Heart right ventricle (tissue), 16 donors: ENCODE data around the gene PCDHGB5. TPM values are rescaled to one million over a fixed set of nuclear protein-coding genes. Genes with fewer than 3 reads are reported as not detected.

Source experiments
- ATAC-seq, 8 donors: fragments of 200-7000 bp; cut with Tn5 transposase; one replicate each; pipeline ENCODE4 v1.9.1; 2020; ENCODE audit warnings: mild to moderate bottlenecking in 8 of 8, moderate library complexity in 8 of 8, moderate number of reproducible peaks in 1 of 8
- DNase-seq, 2 donors: peaks; one replicate each; pipeline ENCODE4 v3.0.0-alpha.2; 2020
- H3K27ac ChIP-seq, 10 donors: fragments of 200-600 bp; sonication (generic) in 2 of 10; one replicate each; pipeline versions ENCODE4 v1.5.0 to v1.8.0; 2020 to 2022; ENCODE audit warnings: mild to moderate bottlenecking in 3 of 10
- H3K27me3 ChIP-seq, 7 donors: fragments of 200-600 bp; one replicate each; pipeline ENCODE4 v1.8.0; 2021 to 2022; ENCODE audit warnings: mild to moderate bottlenecking in 2 of 7
- H3K36me3 ChIP-seq, 9 donors: fragments of 200-600 bp; sonication (generic) in 1 of 9; one replicate each; pipeline versions ENCODE4 v1.5.0 to v1.8.0; 2020 to 2022; ENCODE audit warnings: mild to moderate bottlenecking in 2 of 9
- H3K4me1 ChIP-seq, 9 donors: fragments of 200-600 bp; sonication (generic) in 1 of 9; one replicate each; pipeline versions ENCODE4 v1.5.0 to v1.8.0; 2020 to 2022; ENCODE audit warnings: mild to moderate bottlenecking in 4 of 9
- H3K4me3 ChIP-seq, 10 donors: fragments of 200-600 bp; sonication (generic) in 2 of 10; one replicate each; pipeline versions ENCODE4 v1.5.0 to v1.8.0; 2020 to 2022; ENCODE audit warnings: mild to moderate bottlenecking in 7 of 10, moderate library complexity in 2 of 10
- H3K9me3 ChIP-seq, 11 donors: fragments of 200-600 bp in 10 of 11; sonication (generic) in 2 of 11; one replicate each; pipeline versions ENCODE4 v1.5.0 to v1.8.0; 2013 to 2022; ENCODE audit warnings: mild to moderate bottlenecking in 2 of 11, control low read depth in 1 of 11, moderate library complexity in 1 of 11
- CTCF ChIP-seq, 9 donors: fragments of 200-600 bp; sonication (generic) in 2 of 9; IDR thresholded peaks; one replicate each; pipeline versions ENCODE4 v1.5.0 to v1.8.0; 2021 to 2022; ENCODE audit warnings: antibody characterized with exemption in 9 of 9, mild to moderate bottlenecking in 5 of 9, moderate library complexity in 1 of 9
- WGBS, 2 donors: extraction: QIAGEN DNeasy Blood & Tissue Kit; methylation state at CpG; one replicate each; pipeline ENCODE4 v1.1.7; 2013; ENCODE audit warnings: inconsistent platforms in 1 of 2; 5-methylcytosine and 5-hydroxymethylcytosine counted together
- intact Hi-C, 10 donors: fragments of 100-400 bp; cut with DNase I; formaldehyde crosslinking; loops; one replicate each; pipeline versions ENCODE4 v1.11.1 to v1.14.2; 2022
- polyA plus RNA-seq, 2 donors: library from polyadenylated mRNA; stranded (reverse); fragments of 200-250 nt; gene quantifications; one replicate each; pipeline ENCODE4 v1.2.3, GENCODE V29; 2013
- total RNA-seq, 10 donors: library from RNA; stranded (reverse); fragmentation: NEBNext Ultra II Directional in 3 of 10; extraction: Animal tissue kit (Norgen Biotek cat#: 25700) in 3 of 10; gene quantifications; one replicate each; pipeline versions ENCODE4 v1.2.1 to v1.2.4, GENCODE V29; 2021 to 2023
- donor health status: Arrhythmogenic right ventricular cardiomyopathy.
- donor health status: ischemic (EF 13 %, LVEDD 7.1; RV severe dilation, severe dysfunction).
- donor health status: healthy with polysubstance abuse.
- donor health status: DM: no; HTN: yes; CAD: no.
- donor health status: DM: no; HTN: no; CAD: no.
- donor health status: ischemic (EF 25% LVEDD 6.9; RV normal size, moderate dysfunction).
- donor health status: ischemic (EF 25% LVEDD 5.7; RV mildly dilated, moderate dysfunction).
- donor health status: healthy.
- donor health status: DM: yes; HTN: yes; CAD: no.
- donor health status: Ischemic cardiomyopathy.
- donor health status: ischemic (EF 35%, LVEDD 5.7; RV mildly dilated, moderate dysfunction).
- donor health status: nonischemic (EF 11% LVEDD 7.7; RV severe dilation, severe dysfunction).
- donor health status: DM: yes; HTN: yes; CAD: no.
- donor health status: PGD.
- donor health status: ischemic (EF 29% LVEDD 5.4; RV normal size, mild dysfunction).
- donor health status: nonischemic (EF 23%, LVEDD 6.1; RV moderate dilation, normal function).

The PCDHGB5 gene
- total and polyA plus RNA-seq, 12 donors: 1.6 to 12.1 (median 8.2) TPM

GRCh38 chr5:141421489-141421855 is 23.7 kb downstream of the PCDHGB5 start:
- intact Hi-C loops: loop anchor here in 4 of 10 donors (2.0 to 10.0 kb wide), 4 partner anchors 55 to 103 kb away; partner anchors contain the start of gene PCDHGA3 (in 1 of the 4)
- peaks cover 0 to 52% (median 0%) of the 10 kb centered on the region in 9 donors for H3K36me3 ChIP-seq
- H3K27me3 ChIP-seq: peaks cover 0 to 99% (median 0%) of the 10 kb centered on the region in 7 donors
- DNase-seq (no peak), ATAC-seq (no peak)
- TF ChIP-seq CTCF (IDR thresholded peaks at IDR 0.05): no peak
- H3K4me1 ChIP-seq: peaks cover 0 to 25% (median 6%) of the 10 kb centered on the region in 9 donors
- 27 to 32% methylated on average over 13 of the region's 13 CpGs for WGBS, 2 donors
- peaks cover 0 to 100% (median 69%) of the 10 kb centered on the region in 11 donors for H3K9me3 ChIP-seq
- peak overlapping the region in 8 of 10 donors; percentile 11 to 42 (median 36) for H3K4me3 ChIP-seq
- no peak overlapping the region for H3K27ac ChIP-seq

DNA sequence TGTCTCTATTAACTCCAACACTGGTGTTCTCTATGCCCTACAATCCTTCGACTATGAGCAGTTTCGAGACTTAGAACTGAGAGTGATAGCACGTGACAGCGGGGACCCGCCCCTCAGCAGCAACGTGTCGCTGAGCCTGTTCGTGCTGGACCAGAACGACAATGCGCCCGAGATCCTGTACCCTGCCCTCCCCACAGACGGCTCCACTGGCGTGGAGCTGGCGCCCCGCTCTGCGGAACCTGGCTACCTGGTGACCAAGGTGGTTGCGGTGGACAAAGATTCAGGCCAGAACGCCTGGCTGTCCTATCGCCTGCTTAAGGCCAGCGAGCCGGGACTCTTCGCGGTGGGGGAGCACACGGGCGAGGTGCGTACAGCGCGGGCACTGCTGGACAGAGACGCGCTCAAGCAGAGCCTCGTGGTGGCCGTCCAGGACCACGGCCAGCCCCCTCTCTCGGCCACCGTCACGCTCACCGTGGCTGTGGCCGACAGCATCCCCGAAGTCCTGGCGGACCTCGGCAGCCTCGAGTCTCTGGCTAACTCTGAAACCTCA is 25.1 kb downstream of the PCDHGB5 start:
- DNase-seq (no peak), ATAC-seq (no peak)
- H3K27ac ChIP-seq: no peak overlapping the region
- 31 to 35% methylated on average over 42 of the region's 42 CpGs for WGBS, 2 donors
- H3K36me3 ChIP-seq: peaks cover 0 to 65% (median 0%) of the 10 kb centered on the region in 9 donors
- H3K4me1 ChIP-seq: peaks cover 0 to 20% (median 6%) of the 10 kb centered on the region in 9 donors
- no peak overlapping the region for H3K4me3 ChIP-seq
- peaks cover 0 to 100% (median 82%) of the 10 kb centered on the region in 11 donors for H3K9me3 ChIP-seq
- peaks cover 0 to 99% (median 0%) of the 10 kb centered on the region in 7 donors for H3K27me3 ChIP-seq
- intact Hi-C loops: loop anchor here in 3 of 10 donors (5.0 to 10.0 kb wide), 3 partner anchors 81 to 102 kb away; partner anchors contain the start of gene PCDHGA3 (in 1 of the 3)
- no peak for TF ChIP-seq CTCF (IDR thresholded peaks at IDR 0.05)

DNA sequence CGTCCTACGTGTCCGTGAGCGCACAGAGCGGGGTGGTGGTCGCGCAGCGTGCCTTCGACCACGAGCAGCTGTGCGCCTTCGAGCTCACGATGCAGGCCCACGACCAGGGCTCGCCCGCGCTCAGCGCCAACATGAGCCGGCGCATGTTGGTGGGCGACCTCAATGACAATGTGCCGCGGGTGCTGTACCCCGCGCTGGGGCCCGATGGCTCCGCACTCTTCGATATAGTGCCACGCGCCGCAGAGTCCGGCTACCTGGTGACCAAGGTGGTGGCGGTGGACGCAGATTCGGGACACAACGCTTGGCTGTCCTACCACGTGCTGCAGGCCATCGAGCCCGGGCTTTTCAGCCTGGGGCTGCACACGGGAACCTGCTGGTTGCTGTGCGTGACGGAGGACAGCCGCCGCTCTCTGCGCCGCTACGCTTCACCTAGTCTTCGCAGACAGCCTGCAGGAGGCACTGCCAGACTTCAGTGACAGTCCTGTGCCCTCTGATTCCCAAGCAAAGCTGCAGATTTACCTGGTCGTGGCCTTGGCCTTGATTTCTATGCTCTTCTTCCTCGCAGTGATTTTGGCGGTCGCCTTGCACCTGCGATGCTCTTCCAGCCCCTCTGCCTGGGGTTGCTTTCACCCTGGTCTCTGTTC is 30.2 kb downstream of the PCDHGB5 start:
- no peak overlapping the region for H3K27ac ChIP-seq
- TF ChIP-seq CTCF (IDR thresholded peaks at IDR 0.05): no peak
- intact Hi-C loops: loop anchor here in 2 of 10 donors (5.0 to 10.0 kb wide), 2 partner anchors 94 to 97 kb away; no protein-coding TSS in a partner anchor
- H3K4me3 ChIP-seq: no peak overlapping the region
- WGBS, 2 donors: 54 to 55% methylated on average over 53 of the region's 53 CpGs
- DNase-seq: no peak
- peak in 1 of 8 donors; percentile 18 for ATAC-seq
- peaks cover 0 to 98% (median 0%) of the 10 kb centered on the region in 7 donors for H3K27me3 ChIP-seq
- peaks cover 0 to 100% (median 77%) of the 10 kb centered on the region in 11 donors for H3K9me3 ChIP-seq
- peaks cover 0 to 60% (median 0%) of the 10 kb centered on the region in 9 donors for H3K36me3 ChIP-seq
- H3K4me1 ChIP-seq: peaks cover 0 to 22% (median 0%) of the 10 kb centered on the region in 9 donors

- peak in 1 of 2 donors; percentile 69 for DNase-seq
- Histone ChIP-seq H3K36me3 (peaks cover 0 to 49% (median 0%) of the 10 kb centered on the region in 9 donors), H3K4me1 (peaks cover 0 to 22% (median 0%) of the 10 kb centered on the region in 9 donors), H3K4me3 (peak within 1 kb of the TSS in 9 of 10 donors; percentile 24 to 52 (median 40)), H3K27me3 (peaks cover 0 to 78% (median 0%) of the 10 kb centered on the region in 7 donors), H3K9me3 (peaks cover 0 to 100% (median 79%) of the 10 kb centered on the region in 11 donors), H3K27ac (peak within 1 kb of the TSS in 7 of 10 donors; percentile 5 to 52 (median 31))
- intact Hi-C loops: loop anchor here in 6 of 10 donors (2.0 to 5.0 kb wide), 4 partner anchors 92 to 130 kb away; no protein-coding TSS in a partner anchor
- ATAC-seq: peak; percentile 69 to 92 (median 90)
- peak; percentile 6 to 69 (median 60) for TF ChIP-seq CTCF (IDR thresholded peaks at IDR 0.05)
- WGBS, 2 donors: 22 to 32% methylated on average over 33 of the region's 33 CpGs
These were observed 32.8 kb downstream of the PCDHGB5 start, which contains the start of gene PCDHGA12 for GRCh38 chr5:141430332-141431113. Gene PCDHGA12 (plus strand): TSS chr5:141430507. CDS start chr5:141430760, 253 bp downstream.
